GM12878 (cell line): Measurements from ENCODE around the gene CNTN4. TPM values are rescaled to one million over a fixed set of nuclear protein-coding genes. Genes with fewer than 3 reads are reported as not detected.

ENCODE experiments used
- ATAC-seq: fragments of 200-7000 bp; cut with Tn5 transposase; 3 replicates; pipeline ENCODE4 v1.9.1; 2020; ENCODE audit warnings: mild to moderate bottlenecking, moderate library complexity
- BruUV-seq: library from RNA; stranded (reverse); fragments of 400-500 nt; replicated peaks from 2 replicates; lab custom pipeline; 2021; lab: Mats Ljungman, UMichigan
- CTCF ChIA-PET: fragments of 300-600 bp; sonication (Branson Sonifier 250); formaldehyde crosslinking; extraction: SDS; loops from one replicate; lab custom pipeline; 2021; ENCODE audit warnings: inconsistent platforms; lab: Yijun Ruan, JAX
- POLR2A ChIA-PET: fragments of 350-600 bp; formaldehyde crosslinking; extraction: SDS; loops from one replicate; lab custom pipeline; 2021; ENCODE audit warnings: inconsistent platforms; lab: Charles Lee
- RAD21 ChIA-PET: fragments of 300-600 bp; sonication (Branson Sonifier 250); formaldehyde crosslinking; loops from one replicate; lab custom pipeline; 2023; ENCODE audit warnings: antibody characterized with exemption; ENCODE audit not compliant: unreplicated experiment; lab: Charles Lee
- SMC1A ChIA-PET: fragments of 300-600 bp; sonication (Branson Sonifier 250); formaldehyde crosslinking; loops from one replicate; lab custom pipeline; 2023; ENCODE audit not compliant: unreplicated experiment, uncharacterized antibody; lab: Charles Lee
- DNase-seq: peaks from one replicate; pipeline ENCODE4 v3.0.0-alpha.2; 2011; ENCODE audit warnings: low read depth, low spot score
- FAIRE-seq: peaks from 3 replicates; lab custom pipeline; 2011; peaks lifted over from hg19 to GRCh38; lab: Jason Lieb, UNC
- H2AFZ ChIP-seq: 2 replicates; pipeline ENCODE4 v1.6.0; 2011; ENCODE audit warnings: low read depth, low read length, control low read depth; ENCODE audit not compliant: control insufficient read depth
- H3K27ac ChIP-seq: 2 replicates; pipeline ENCODE4 v1.5.1; 2011; ENCODE audit warnings: control low read depth; ENCODE audit not compliant: control insufficient read depth, insufficient read depth
- H3K27me3 ChIP-seq, 2 experiments: replicated peaks in 1 of 2; 2 replicates each; pipeline versions ENCODE4 v1.6.0 to v1.6.1; 2011; ENCODE audit warnings: low read length in 1 of 2; ENCODE audit not compliant: control insufficient read depth in 2 of 2, insufficient read depth in 2 of 2
- H3K36me3 ChIP-seq, 2 experiments: 2 replicates each; pipeline ENCODE4 v1.5.1; 2011; ENCODE audit warnings: low read length in 1 of 2; ENCODE audit not compliant: control insufficient read depth in 2 of 2, insufficient read depth in 2 of 2
- H3K4me1 ChIP-seq: 2 replicates; pipeline ENCODE4 v1.6.1; 2011; ENCODE audit warnings: mild to moderate bottlenecking, low read length, moderate library complexity, mixed read lengths; ENCODE audit not compliant: control insufficient read depth, insufficient read depth
- H3K4me2 ChIP-seq: 2 replicates; pipeline ENCODE4 v1.6.0; 2011; ENCODE audit warnings: control low read depth; ENCODE audit not compliant: control insufficient read depth, insufficient read depth
- H3K4me3 ChIP-seq: fragments of 200-600 bp; sonication (generic); 2 replicates; pipeline ENCODE4 v1.5.1; 2016
- H3K79me2 ChIP-seq: 2 replicates; pipeline ENCODE4 v1.6.0; 2011; ENCODE audit warnings: low read length; ENCODE audit not compliant: control insufficient read depth, insufficient read depth
- H3K9ac ChIP-seq: 2 replicates; pipeline ENCODE4 v1.8.0; 2011; ENCODE audit warnings: low read length, control low read depth, mixed read lengths; ENCODE audit not compliant: control insufficient read depth, insufficient read depth
- H3K9me3 ChIP-seq: replicated peaks from 3 replicates; pipeline ENCODE4 v1.5.1; 2011; ENCODE audit warnings: mild to moderate bottlenecking, low read length; ENCODE audit not compliant: control insufficient read depth, insufficient read depth
- H4K20me1 ChIP-seq: 2 replicates; pipeline ENCODE4 v1.6.0; 2011; ENCODE audit not compliant: control insufficient read depth, insufficient read depth
- BACH1 ChIP-seq: fragments of 450-650 bp; IDR thresholded peaks from 2 replicates; pipeline ENCODE4 v1.6.1; 2017; ENCODE audit warnings: mild to moderate bottlenecking, borderline replicate concordance
- BHLHE40 ChIP-seq, 2 experiments: fragments of 450-650 bp in 1 of 2; IDR thresholded peaks; 2 replicates each; pipeline ENCODE4 v1.6.1; 2011 to 2017; ENCODE audit warnings: low read depth in 2 of 2, borderline replicate concordance in 1 of 2, improper control_type of control experiment in 1 of 2, low read length in 1 of 2, mild to moderate bottlenecking in 1 of 2
- CBFB ChIP-seq: IDR thresholded peaks from 2 replicates; pipeline ENCODE4 v1.6.1; 2016; ENCODE audit warnings: antibody characterized with exemption, low read depth
- CHD1 ChIP-seq: IDR thresholded peaks from 2 replicates; pipeline ENCODE4 v1.6.1; 2012; ENCODE audit warnings: low read depth, low read length, improper control_type of control experiment
- ESRRA ChIP-seq: IDR thresholded peaks from 2 replicates; pipeline ENCODE4 v1.6.1; 2012; ENCODE audit warnings: mild to moderate bottlenecking, low read length, improper control_type of control experiment
- HDGF ChIP-seq: fragments of 450-650 bp; IDR thresholded peaks from 2 replicates; pipeline ENCODE4 v1.6.1; 2016; ENCODE audit warnings: antibody characterized with exemption
- NR2C2 ChIP-seq: IDR thresholded peaks from 2 replicates; pipeline ENCODE4 v1.6.1; 2011; ENCODE audit warnings: borderline replicate concordance, low read depth; ENCODE audit not compliant: control insufficient read depth, insufficient read length
- POU2F2 ChIP-seq: IDR thresholded peaks from 3 replicates; pipeline ENCODE4 v1.6.1; 2011; ENCODE audit warnings: low read depth, mild to moderate bottlenecking, low read length, borderline replicate concordance
- SRF ChIP-seq, 2 experiments: IDR thresholded peaks; 2 replicates each; pipeline ENCODE4 v1.6.1; 2011; ENCODE audit warnings: low read depth in 2 of 2, low read length in 2 of 2, mild to moderate bottlenecking in 1 of 2, moderate library complexity in 1 of 2
- STAT3 ChIP-seq: IDR thresholded peaks from 2 replicates; pipeline ENCODE4 v1.6.1; 2011; ENCODE audit warnings: low read depth, low read length, improper control_type of control experiment
- WRNIP1 ChIP-seq: IDR thresholded peaks from 2 replicates; pipeline ENCODE4 v1.6.1; 2011; ENCODE audit warnings: low read depth, low read length, improper control_type of control experiment, borderline replicate concordance
- ZNF217 ChIP-seq: fragments of 450-650 bp; IDR thresholded peaks from 2 replicates; pipeline ENCODE4 v1.6.1; 2017; ENCODE audit warnings: antibody characterized with exemption, mild to moderate bottlenecking
- ZSCAN29 ChIP-seq: fragments of 450-650 bp; IDR thresholded peaks from 2 replicates; pipeline ENCODE4 v1.6.1; 2017; ENCODE audit warnings: mild to moderate bottlenecking, moderate library complexity
- WGBS: methylation state at CpG from one replicate; pipeline ENCODE4 v1.1.6; 2016; ENCODE audit warnings: low lambda C conversion rate; ENCODE audit not compliant: insufficient replicate concordance, insufficient coverage; ENCODE audit errors: missing lambda C conversion rate; 5-methylcytosine and 5-hydroxymethylcytosine counted together
- in situ Hi-C: fragments of 300-500 bp; cut with MboI; formaldehyde crosslinking; loops from 9 replicates; pipeline ENCODE4 v1.14.3; 2018; ENCODE audit warnings: mixed read lengths
- intact Hi-C: fragments of 100-400 bp; cut with micrococcal nuclease; formaldehyde crosslinking; loops from one replicate; pipeline ENCODE4 v1.14.2; 2022; ENCODE audit not compliant: unreplicated experiment
- polyA plus RNA-seq, 11 experiments: library from polyadenylated mRNA; depleted of rRNA in 4 of 11; unstranded in 6 of 11; stranded (reverse) in 5 of 11; fragments of >200 nt; fragmentation: Nextera tagmentation in 4 of 11; fragmentation: Illumina TruSeq in 1 of 11; extraction: Ambion mirVana in 4 of 11; extraction: Trizol in 1 of 11; gene quantifications; 1 replicate in 1 of 11; 2 replicates in 10 of 11; pipeline versions ENCODE4 v1.2.1 to v1.2.3, GENCODE V29; 2011 to 2016; ENCODE audit warnings: inconsistent platforms in 2 of 11, missing spikeins in 2 of 11, low read depth in 1 of 11
- total RNA-seq, 4 experiments: library from RNA; depleted of rRNA in 3 of 4; stranded (reverse); fragments of >200 nt in 3 of 4; fragmentation: Illumina TruSeq in 1 of 4; extraction: Trizol in 1 of 4; gene quantifications; 2 replicates each; pipeline versions ENCODE4 v1.2.1 to v1.2.3, GENCODE V29; 2013 to 2021
- TF ChIP-seq, protein P1 (sequence below): IDR thresholded peaks from 2 replicates; pipeline ENCODE4 v1.6.1; 2011; ENCODE audit warnings: borderline replicate concordance, low read depth, mild to moderate bottlenecking, moderate library complexity, low read length; ENCODE audit not compliant: insufficient read depth, poor library complexity, severe bottlenecking
- TF ChIP-seq, protein P2 (sequence below): fragments of 450-650 bp; conservative IDR thresholded peaks from 2 replicates; pipeline ENCODE4 v1.6.1; 2017; ENCODE audit warnings: mild to moderate bottlenecking, moderate library complexity
- TF ChIP-seq, protein P3 (sequence below): fragments of 450-650 bp; IDR thresholded peaks from 2 replicates; pipeline ENCODE4 v1.6.1; 2016; ENCODE audit warnings: mild to moderate bottlenecking

The CNTN4 gene
- total and polyA plus RNA-seq, 10 of the 15 experiments (the other 5 are each of a cell fraction or from before 2014, with no cell fraction given) = 0.05 to 0.43 (median 0.15) TPM; not detected in 1

DNA sequence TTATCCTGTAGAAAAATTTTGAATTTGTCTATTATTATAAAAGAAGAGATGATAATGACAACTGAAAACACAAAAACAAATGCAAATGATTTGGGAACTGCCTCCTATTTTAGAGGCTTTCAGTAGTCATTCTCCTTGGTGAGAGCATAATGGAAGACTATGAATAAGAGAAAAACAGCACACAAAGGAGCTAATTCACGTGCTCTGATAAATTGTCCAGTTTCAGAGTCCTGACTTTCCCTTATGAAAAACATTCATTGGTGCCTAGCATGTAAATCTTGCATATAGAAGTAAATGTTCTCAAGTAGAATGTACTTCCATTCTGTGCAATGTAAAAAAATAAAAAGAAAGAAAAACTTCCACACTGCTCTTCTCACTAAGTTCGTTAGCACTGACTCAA lies 805.4 kb downstream of the CNTN4 start (continued):
- TF ChIP-seq BHLHE40 (IDR thresholded peaks at IDR 0.05; ENCODE audit: borderline replicate concordance in 1 of 2, low read depth in 2 of 2, low read length in 1 of 2) (no peak), POU2F2 (no peak)
- TF ChIP-seq, all 136 proteins: peak for 0

DNA sequence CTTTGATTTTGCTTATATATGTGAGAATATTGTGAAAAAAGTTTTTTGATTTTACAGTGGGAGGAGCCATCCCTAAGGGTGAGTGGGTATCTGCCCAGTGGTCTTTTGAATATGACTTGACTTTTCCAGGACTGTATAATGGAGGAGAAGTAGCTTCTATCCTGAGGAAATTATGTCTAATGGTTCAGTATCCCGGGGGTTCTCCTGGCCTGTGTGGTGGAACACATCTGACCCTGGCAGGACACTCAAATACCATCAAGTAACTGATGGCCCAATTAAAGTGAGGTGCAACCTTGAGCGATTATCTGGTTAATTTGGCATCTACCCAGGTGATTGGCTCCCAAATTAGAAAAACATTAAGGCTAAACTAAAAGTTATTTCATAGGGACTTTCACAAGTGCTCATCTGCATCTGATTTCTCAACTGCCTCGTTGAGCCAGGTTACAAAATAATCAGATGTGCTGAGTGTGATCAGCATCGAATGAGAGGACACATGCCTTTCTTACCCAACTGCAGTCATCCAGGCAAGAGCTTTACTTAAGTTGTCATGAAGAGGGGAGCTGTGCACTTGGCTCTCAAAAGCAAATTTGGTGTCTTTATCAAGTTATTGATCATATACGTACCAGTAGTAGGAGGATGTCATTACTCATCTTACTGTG lies 810.2 kb downstream of the CNTN4 start:
- ChIA-PET POLR2A (no interaction called here), SMC1A (interaction anchor here (0.9 kb wide), 1 partner anchor 40 kb away, joined by 5 read pairs; no protein-coding TSS in a partner anchor)
- in situ Hi-C loops (no loop called here), intact Hi-C loops (no loop called here)
- FAIRE-seq (no peak), ATAC-seq (no peak), DNase-seq (no peak)
- H3K27me3 ChIP-seq = no peaks in the 10 kb centered on the region
- 28% methylated on average over 5 of the region's 5 CpGs for WGBS
- H3K4me3 ChIP-seq = no peak overlapping the region
- H4K20me1 ChIP-seq = no peaks in the 10 kb centered on the region
- H2AFZ ChIP-seq = no peak overlapping the region
- BruUV-seq = no TSS peak
- H3K4me2 ChIP-seq = no peak overlapping the region
- no peak overlapping the region for H3K9ac ChIP-seq
- H3K79me2 ChIP-seq = no peaks in the 10 kb centered on the region
- no peak overlapping the region for H3K27ac ChIP-seq
- no peaks in the 10 kb centered on the region for H3K9me3 ChIP-seq
- TF ChIP-seq NR2C2 (no peak), SRF (IDR thresholded peaks at IDR 0.05; ENCODE audit: low read depth in 2 of 2, low read length in 2 of 2) (no peak), BACH1 (no peak), STAT3 (no peak), ZNF217 (no peak), ESRRA (no peak), WRNIP1 (no peak), CBFB (no peak), HDGF (no peak), CHD1 (no peak), ZSCAN29 (no peak)
- TF ChIP-seq, protein P1, sequence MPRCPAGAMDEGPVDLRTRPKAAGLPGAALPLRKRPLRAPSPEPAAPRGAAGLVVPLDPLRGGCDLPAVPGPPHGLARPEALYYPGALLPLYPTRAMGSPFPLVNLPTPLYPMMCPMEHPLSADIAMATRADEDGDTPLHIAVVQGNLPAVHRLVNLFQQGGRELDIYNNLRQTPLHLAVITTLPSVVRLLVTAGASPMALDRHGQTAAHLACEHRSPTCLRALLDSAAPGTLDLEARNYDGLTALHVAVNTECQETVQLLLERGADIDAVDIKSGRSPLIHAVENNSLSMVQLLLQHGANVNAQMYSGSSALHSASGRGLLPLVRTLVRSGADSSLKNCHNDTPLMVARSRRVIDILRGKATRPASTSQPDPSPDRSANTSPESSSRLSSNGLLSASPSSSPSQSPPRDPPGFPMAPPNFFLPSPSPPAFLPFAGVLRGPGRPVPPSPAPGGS = no peak
- TF ChIP-seq, protein P2, sequence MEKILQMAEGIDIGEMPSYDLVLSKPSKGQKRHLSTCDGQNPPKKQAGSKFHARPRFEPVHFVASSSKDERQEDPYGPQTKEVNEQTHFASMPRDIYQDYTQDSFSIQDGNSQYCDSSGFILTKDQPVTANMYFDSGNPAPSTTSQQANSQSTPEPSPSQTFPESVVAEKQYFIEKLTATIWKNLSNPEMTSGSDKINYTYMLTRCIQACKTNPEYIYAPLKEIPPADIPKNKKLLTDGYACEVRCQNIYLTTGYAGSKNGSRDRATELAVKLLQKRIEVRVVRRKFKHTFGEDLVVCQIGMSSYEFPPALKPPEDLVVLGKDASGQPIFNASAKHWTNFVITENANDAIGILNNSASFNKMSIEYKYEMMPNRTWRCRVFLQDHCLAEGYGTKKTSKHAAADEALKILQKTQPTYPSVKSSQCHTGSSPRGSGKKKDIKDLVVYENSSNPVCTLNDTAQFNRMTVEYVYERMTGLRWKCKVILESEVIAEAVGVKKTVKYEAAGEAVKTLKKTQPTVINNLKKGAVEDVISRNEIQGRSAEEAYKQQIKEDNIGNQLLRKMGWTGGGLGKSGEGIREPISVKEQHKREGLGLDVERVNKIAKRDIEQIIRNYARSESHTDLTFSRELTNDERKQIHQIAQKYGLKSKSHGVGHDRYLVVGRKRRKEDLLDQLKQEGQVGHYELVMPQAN = no peak
- TF ChIP-seq, protein P3, sequence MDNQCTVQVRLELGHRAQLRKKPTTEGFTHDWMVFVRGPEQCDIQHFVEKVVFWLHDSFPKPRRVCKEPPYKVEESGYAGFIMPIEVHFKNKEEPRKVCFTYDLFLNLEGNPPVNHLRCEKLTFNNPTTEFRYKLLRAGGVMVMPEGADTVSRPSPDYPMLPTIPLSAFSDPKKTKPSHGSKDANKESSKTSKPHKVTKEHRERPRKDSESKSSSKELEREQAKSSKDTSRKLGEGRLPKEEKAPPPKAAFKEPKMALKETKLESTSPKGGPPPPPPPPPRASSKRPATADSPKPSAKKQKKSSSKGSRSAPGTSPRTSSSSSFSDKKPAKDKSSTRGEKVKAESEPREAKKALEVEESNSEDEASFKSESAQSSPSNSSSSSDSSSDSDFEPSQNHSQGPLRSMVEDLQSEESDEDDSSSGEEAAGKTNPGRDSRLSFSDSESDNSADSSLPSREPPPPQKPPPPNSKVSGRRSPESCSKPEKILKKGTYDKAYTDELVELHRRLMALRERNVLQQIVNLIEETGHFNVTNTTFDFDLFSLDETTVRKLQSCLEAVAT = no peak
- TF ChIP-seq, all 136 proteins: peak for 0
- H3K4me1 ChIP-seq = no peaks in the 10 kb centered on the region
- CTCF ChIA-PET = interaction anchor here (0.8 kb wide), 1 partner anchor 13 kb away, joined by 3 read pairs; no protein-coding TSS in a partner anchor
- RAD21 ChIA-PET = no interaction called here
- no peaks in the 10 kb centered on the region for H3K36me3 ChIP-seq
